Heart left ventricle (tissue), 16 donors: ENCODE results near the gene ASB1. TPM values are rescaled to one million over a fixed set of nuclear protein-coding genes. Genes with fewer than 3 reads are reported as not detected.

Experiments used
- ATAC-seq, 4 donors: fragments of 200-7000 bp; cut with Tn5 transposase; one replicate each; pipeline ENCODE4 v1.9.1; 2020 to 2022; ENCODE audit warnings: moderate library complexity in 4 of 4, mild to moderate bottlenecking in 3 of 4, moderate number of reproducible peaks in 1 of 4
- DNase-seq, 5 donors: peaks; one replicate each; pipeline ENCODE4 v3.0.0-alpha.2; 2020
- H3K27ac ChIP-seq, 12 donors: fragments of 200-600 bp; sonication (generic) in 4 of 12; one replicate each; pipeline versions ENCODE4 v1.5.0 to v1.8.0; 2016 to 2022; ENCODE audit warnings: mild to moderate bottlenecking in 2 of 12
- H3K27me3 ChIP-seq, 9 donors: fragments of 200-600 bp; sonication (generic) in 2 of 9; one replicate each; pipeline versions ENCODE4 v1.5.1 to v1.8.0; 2016 to 2022; ENCODE audit warnings: mild to moderate bottlenecking in 3 of 9
- H3K36me3 ChIP-seq, 9 donors: fragments of 200-600 bp; sonication (generic) in 2 of 9; one replicate each; pipeline versions ENCODE4 v1.5.0 to v1.8.0; 2018 to 2022; ENCODE audit warnings: mild to moderate bottlenecking in 2 of 9
- H3K4me1 ChIP-seq, 12 donors: fragments of 200-600 bp; sonication (generic) in 4 of 12; one replicate each; pipeline versions ENCODE4 v1.5.0 to v1.8.0; 2016 to 2022; ENCODE audit warnings: mild to moderate bottlenecking in 3 of 12
- H3K4me3 ChIP-seq, 12 donors: fragments of 200-600 bp; sonication (generic) in 4 of 12; one replicate each; pipeline versions ENCODE4 v1.5.0 to v1.8.0; 2017 to 2022; ENCODE audit warnings: mild to moderate bottlenecking in 9 of 12, moderate library complexity in 4 of 12
- H3K9me3 ChIP-seq, 12 donors: fragments of 200-600 bp; sonication (generic) in 4 of 12; one replicate each; pipeline versions ENCODE4 v1.5.0 to v1.8.0; 2016 to 2022; ENCODE audit warnings: mild to moderate bottlenecking in 1 of 12
- POLR2A ChIP-seq, 2 donors: fragments of 450-650 bp; IDR thresholded peaks; one replicate each; pipeline ENCODE4 v1.6.1; 2017; ENCODE audit warnings: antibody characterized with exemption in 2 of 2, mild to moderate bottlenecking in 2 of 2, moderate library complexity in 2 of 2
- whole genome bisulfite sequencing, 4 donors: extraction: QIAGEN DNeasy Blood & Tissue Kit in 2 of 4; methylation state at CpG; one replicate each; pipeline versions ENCODE4 v1.1.5 to v1.1.7; 2013 to 2018; 5-methylcytosine and 5-hydroxymethylcytosine counted together
- intact Hi-C, 10 donors: fragments of 100-400 bp; cut with DNase I; formaldehyde crosslinking; loops; one replicate each; pipeline versions ENCODE4 v1.11.1 to v1.14.2; 2022
- polyA plus RNA-seq, 2 donors: library from polyadenylated mRNA; stranded (reverse); fragments of 200-250 nt; gene quantifications; one replicate each; pipeline ENCODE4 v1.2.3, GENCODE V29; 2013
- total RNA-seq, 9 donors: library from RNA; depleted of rRNA in 2 of 9; stranded (reverse); fragments of >200 nt in 2 of 9; fragmentation: NEBNext Ultra II Directional in 3 of 9; extraction: Animal tissue kit (Norgen Biotek cat#: 25700) in 3 of 9; gene quantifications; one replicate each; pipeline versions ENCODE4 v1.1.0 to v1.2.4, GENCODE V29; 2016 to 2023
- TF ChIP-seq, protein P1 (sequence below), 12 donors: fragments of 200-600 bp; sonication (generic) in 4 of 12; IDR thresholded peaks; one replicate each; pipeline versions ENCODE4 v1.5.0 to v1.8.0; 2018 to 2022; ENCODE audit warnings: antibody characterized with exemption in 12 of 12, mild to moderate bottlenecking in 5 of 12
- donor health status: ischemic (EF 13 %, LVEDD 7.1; RV severe dilation, severe dysfunction).
- donor health status: healthy with polysubstance abuse.
- donor health status: DM: no; HTN: yes; CAD: no.
- donor health status: DM: no; HTN: no; CAD: no.
- donor health status: ischemic (EF 25% LVEDD 6.9; RV normal size, moderate dysfunction).
- donor health status: ischemic (EF 25% LVEDD 5.7; RV mildly dilated, moderate dysfunction).
- donor health status: healthy.
- donor health status: DM: yes; HTN: yes; CAD: no.
- donor health status: ischemic (EF 35%, LVEDD 5.7; RV mildly dilated, moderate dysfunction).
- donor health status: nonischemic (EF 11% LVEDD 7.7; RV severe dilation, severe dysfunction).
- donor health status: DM: yes; HTN: yes; CAD: no.
- donor health status: PGD.
- donor health status: ischemic (EF 29% LVEDD 5.4; RV normal size, mild dysfunction).
- donor health status: nonischemic (EF 23%, LVEDD 6.1; RV moderate dilation, normal function).

ASB1 gene
- total and polyA plus RNA-seq, 11 donors: 31.8 to 57.5 (median 46.7) TPM

DNA sequence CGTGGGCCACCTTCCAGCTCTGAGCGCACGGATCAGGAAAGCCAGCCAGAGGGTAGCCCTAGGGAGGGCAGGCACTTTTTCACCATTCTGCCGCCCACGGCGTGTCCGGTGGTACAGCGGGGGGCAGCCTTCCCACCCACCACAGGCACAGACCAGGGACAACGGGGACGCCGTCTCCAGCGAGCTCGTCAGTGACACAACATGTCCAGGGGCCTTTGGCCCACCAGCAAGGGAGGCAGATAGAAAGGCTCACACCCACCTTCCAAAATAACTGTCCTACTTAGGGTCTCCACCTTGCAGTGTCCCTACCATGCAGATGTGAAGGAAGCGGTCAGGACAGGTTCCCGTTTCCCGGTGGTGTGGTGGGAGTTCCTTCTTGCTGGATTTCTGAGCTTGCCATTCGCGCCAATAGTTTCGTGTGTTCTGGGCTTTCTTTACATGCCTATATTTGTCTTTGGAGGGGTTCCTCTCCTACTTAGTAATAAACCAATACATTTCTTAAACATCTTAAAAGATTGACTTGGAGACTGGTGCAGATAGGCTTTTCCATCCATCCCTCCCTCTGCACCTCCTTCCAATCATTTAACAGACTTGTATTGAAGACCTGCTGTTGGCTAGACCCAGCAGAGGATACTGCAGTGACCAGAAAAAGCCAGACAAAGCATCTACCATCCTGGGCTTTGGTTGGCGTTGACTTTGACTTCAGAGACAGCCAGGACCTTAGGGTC is 872 bp downstream of the ASB1 start:
- H3K27me3 ChIP-seq: peaks cover 0 to 27% (median 4%) of the 10 kb centered on the region in 9 donors
- peak in 3 of 4 donors; percentile 2 to 11 (median 3) for ATAC-seq
- no peak for DNase-seq
- 6 to 18% (median 13%) methylated on average over 14 to 20 of the region's 20 CpGs for WGBS, 4 donors
- H3K27ac ChIP-seq: peak overlapping the region; percentile 79 to 98 (median 93)
- intact Hi-C loops: no loop called here
- H3K4me1 ChIP-seq: peaks cover 0 to 35% (median 20%) of the 10 kb centered on the region in 12 donors
- peaks cover 0 to 9% (median 0%) of the 10 kb centered on the region in 9 donors for H3K36me3 ChIP-seq
- peak overlapping the region; percentile 68 to 98 (median 90) for H3K4me3 ChIP-seq
- TF ChIP-seq, protein P1, sequence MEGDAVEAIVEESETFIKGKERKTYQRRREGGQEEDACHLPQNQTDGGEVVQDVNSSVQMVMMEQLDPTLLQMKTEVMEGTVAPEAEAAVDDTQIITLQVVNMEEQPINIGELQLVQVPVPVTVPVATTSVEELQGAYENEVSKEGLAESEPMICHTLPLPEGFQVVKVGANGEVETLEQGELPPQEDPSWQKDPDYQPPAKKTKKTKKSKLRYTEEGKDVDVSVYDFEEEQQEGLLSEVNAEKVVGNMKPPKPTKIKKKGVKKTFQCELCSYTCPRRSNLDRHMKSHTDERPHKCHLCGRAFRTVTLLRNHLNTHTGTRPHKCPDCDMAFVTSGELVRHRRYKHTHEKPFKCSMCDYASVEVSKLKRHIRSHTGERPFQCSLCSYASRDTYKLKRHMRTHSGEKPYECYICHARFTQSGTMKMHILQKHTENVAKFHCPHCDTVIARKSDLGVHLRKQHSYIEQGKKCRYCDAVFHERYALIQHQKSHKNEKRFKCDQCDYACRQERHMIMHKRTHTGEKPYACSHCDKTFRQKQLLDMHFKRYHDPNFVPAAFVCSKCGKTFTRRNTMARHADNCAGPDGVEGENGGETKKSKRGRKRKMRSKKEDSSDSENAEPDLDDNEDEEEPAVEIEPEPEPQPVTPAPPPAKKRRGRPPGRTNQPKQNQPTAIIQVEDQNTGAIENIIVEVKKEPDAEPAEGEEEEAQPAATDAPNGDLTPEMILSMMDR (IDR thresholded peaks at IDR 0.05): no peak
- no peak for TF ChIP-seq POLR2A (IDR thresholded peaks at IDR 0.05)
- peaks cover 0 to 14% (median 0%) of the 10 kb centered on the region in 12 donors for H3K9me3 ChIP-seq

DNA sequence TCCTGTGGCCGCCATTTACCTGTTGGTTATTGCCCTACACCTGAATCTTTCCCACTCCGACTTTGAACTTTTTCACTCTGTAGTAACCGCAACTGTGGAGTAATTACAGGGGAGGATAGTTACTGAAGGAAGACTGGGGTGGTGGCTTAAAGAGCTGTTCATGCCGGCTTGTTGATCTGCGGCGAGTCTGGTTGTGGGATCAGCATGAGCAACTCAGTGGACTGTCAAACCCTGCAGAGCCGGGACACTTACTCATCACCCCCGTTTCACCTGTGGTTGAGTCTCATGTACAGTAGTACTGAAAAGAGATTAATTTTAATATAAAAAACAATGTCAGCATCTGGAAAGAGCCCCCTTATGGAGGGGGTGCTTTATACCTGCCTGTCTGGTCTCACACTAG is 2.1 kb downstream of the ASB1 start:
- H3K36me3 ChIP-seq: peaks cover 0 to 17% (median 7%) of the 10 kb centered on the region in 9 donors
- peaks cover 0 to 35% (median 20%) of the 10 kb centered on the region in 12 donors for H3K4me1 ChIP-seq
- 94 to 97% (median 97%) methylated on average over 8 of the region's 8 CpGs for whole genome bisulfite sequencing, 4 donors
- ATAC-seq: no peak
- H3K4me3 ChIP-seq: no peak overlapping the region
- TF ChIP-seq, protein P1 (IDR thresholded peaks at IDR 0.05): no peak
- no peak for TF ChIP-seq POLR2A (IDR thresholded peaks at IDR 0.05)
- H3K27me3 ChIP-seq: peaks cover 0 to 16% (median 3%) of the 10 kb centered on the region in 9 donors
- DNase-seq: no peak
- H3K27ac ChIP-seq: no peak overlapping the region
- peaks cover 0 to 14% (median 0%) of the 10 kb centered on the region in 12 donors for H3K9me3 ChIP-seq
- intact Hi-C loops: no loop called here

DNA sequence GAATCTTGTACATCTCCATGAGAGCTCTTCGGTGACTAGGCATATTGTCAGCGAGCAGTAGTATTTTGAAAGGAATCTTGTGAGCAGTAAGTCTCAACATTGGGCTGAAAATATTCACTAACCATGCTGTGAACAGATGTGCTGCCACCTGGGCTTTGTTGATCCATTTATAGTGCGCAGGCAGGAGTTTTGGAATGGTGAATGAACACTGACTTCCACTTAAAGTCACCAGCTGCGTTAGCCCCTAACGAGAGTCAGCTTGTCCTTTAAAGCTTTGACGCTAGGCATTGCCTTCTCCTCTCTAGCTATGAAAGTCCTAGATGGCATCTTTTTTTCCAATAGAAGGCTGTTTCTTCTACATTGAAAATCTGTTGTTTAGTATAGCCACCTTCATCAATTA is 4.1 kb downstream of the ASB1 start:
- Histone ChIP-seq H3K27ac (no peak overlapping the region), H3K27me3 (peaks cover 0 to 4% (median 0%) of the 10 kb centered on the region in 9 donors), H3K9me3 (peaks cover 0 to 14% (median 0%) of the 10 kb centered on the region in 12 donors), H3K36me3 (peaks cover 0 to 34% (median 26%) of the 10 kb centered on the region in 9 donors), H3K4me3 (no peak overlapping the region), H3K4me1 (peaks cover 0 to 33% (median 18%) of the 10 kb centered on the region in 12 donors)
- WGBS, 4 donors: 95 to 98% (median 97%) methylated on average over 6 of the region's 6 CpGs
- ATAC-seq: no peak
- TF ChIP-seq, protein P1 (IDR thresholded peaks at IDR 0.05): no peak
- no peak for TF ChIP-seq POLR2A (IDR thresholded peaks at IDR 0.05)
- DNase-seq: no peak
- intact Hi-C loops: no loop called here

DNA sequence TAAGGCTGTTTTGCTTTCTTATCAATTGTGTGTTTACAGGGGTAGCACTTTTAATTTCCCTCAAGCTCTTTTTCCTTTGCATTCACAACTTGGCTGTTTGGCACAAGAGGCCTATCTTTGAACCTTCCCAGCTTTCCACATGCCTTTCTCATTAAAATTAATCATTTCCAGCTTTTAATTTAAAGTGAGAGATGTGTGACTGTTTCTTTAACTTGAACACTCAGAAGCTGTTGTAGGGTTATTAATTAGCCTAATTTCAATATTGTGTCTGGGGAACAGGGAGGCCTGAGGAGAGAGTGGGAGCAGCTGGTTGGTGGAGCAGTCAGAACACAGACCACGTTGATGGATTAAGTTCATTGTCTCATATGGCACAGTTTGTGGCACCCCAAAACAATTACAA is 4.7 kb downstream of the ASB1 start:
- Histone ChIP-seq H3K36me3 (peaks cover 0 to 36% (median 33%) of the 10 kb centered on the region in 9 donors), H3K4me3 (no peak overlapping the region), H3K4me1 (peaks cover 0 to 27% (median 12%) of the 10 kb centered on the region in 12 donors), H3K9me3 (peaks cover 0 to 14% (median 0%) of the 10 kb centered on the region in 12 donors), H3K27me3 (no peaks in the 10 kb centered on the region), H3K27ac (no peak overlapping the region)
- WGBS, 4 donors: 68 to 83% (median 71%) methylated on average over 1 of the region's 1 CpG
- DNase-seq (no peak), ATAC-seq (no peak)
- intact Hi-C loops: no loop called here
- TF ChIP-seq POLR2A (IDR thresholded peaks at IDR 0.05): no peak
- TF ChIP-seq, protein P1 (IDR thresholded peaks at IDR 0.05): no peak
